Cardiac muscle cell (in vitro differentiated cells and primary cell): ENCODE data around the gene ANAPC4. TPM values are rescaled to one million over a fixed set of nuclear protein-coding genes. Genes with fewer than 3 reads are reported as not detected.

ENCODE experiments used
- DNase-seq, 2 donors: peaks; one replicate each; pipeline versions ENCODE4 v3.0.0 to v3.0.0-alpha.2; 2010 to 2017; ENCODE audit warnings: low read depth in 1 of 2, low spot score in 1 of 2
- H3K27ac ChIP-seq: fragments of 200-600 bp; sonication (generic); 2 replicates; pipeline ENCODE4 v1.5.1; 2016
- H3K27me3 ChIP-seq: fragments of 200-600 bp; sonication (generic); 2 replicates; pipeline ENCODE4 v1.6.0; 2016; ENCODE audit warnings: control low read depth
- H3K36me3 ChIP-seq: fragments of 200-600 bp; sonication (generic); 2 replicates; pipeline ENCODE4 v1.5.1; 2016; ENCODE audit warnings: control low read depth
- H3K4me1 ChIP-seq: fragments of 200-600 bp; sonication (generic); 2 replicates; pipeline ENCODE4 v1.8.1; 2017; ENCODE audit warnings: low read depth, mild to moderate bottlenecking, mixed run types
- H3K4me3 ChIP-seq: fragments of 200-600 bp; sonication (generic); 2 replicates; pipeline ENCODE4 v1.5.1; 2016; ENCODE audit warnings: mild to moderate bottlenecking
- H3K9me3 ChIP-seq: fragments of 200-600 bp; sonication (generic); 2 replicates; pipeline ENCODE4 v1.5.1; 2017; ENCODE audit warnings: low read depth, mild to moderate bottlenecking, control low read depth
- polyA plus RNA-seq: library from polyadenylated mRNA; unstranded; fragments of >200 nt; fragmentation: Nextera tagmentation; extraction: Ambion mirVana; gene quantifications from 2 replicates; pipeline ENCODE4 v1.2.1, GENCODE V29; 2016
- total RNA-seq: library from RNA; depleted of rRNA; stranded (reverse); fragments of >200 nt; gene quantifications from 2 replicates; pipeline ENCODE4 v1.2.3, GENCODE V29; 2016
- TF ChIP-seq, protein P1 (sequence below): IDR thresholded peaks from 2 replicates; pipeline ENCODE4 v1.5.1; 2012; ENCODE audit warnings: low read depth, mild to moderate bottlenecking, low read length

ANAPC4 gene
- total and polyA plus RNA-seq, 2 experiments from 2014 or later: 20.8 to 39.3 TPM

DNA sequence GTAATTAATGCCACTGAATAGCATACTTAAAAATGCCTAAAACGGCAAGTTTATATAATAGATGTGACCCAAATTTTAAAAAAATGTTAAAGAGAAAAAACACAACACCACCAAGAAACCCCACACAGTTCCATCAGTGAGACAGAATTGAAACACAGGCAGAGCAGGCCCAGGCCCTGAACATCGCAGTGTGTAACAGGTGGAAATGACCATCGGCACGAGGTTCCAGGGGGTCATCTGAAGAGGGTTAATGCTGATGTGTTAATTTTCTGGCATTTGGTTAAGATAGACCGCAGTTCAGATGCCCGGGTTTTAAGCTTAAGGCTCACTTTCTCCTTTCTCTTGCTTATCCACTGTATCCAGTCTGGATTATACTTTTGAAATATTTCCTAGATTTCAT is 66.8 kb downstream of the ANAPC4 start:
- Histone ChIP-seq H3K4me3 (no peak overlapping the region), H3K9me3 (no peaks in the 10 kb centered on the region), H3K4me1 (peaks cover 8% of the 10 kb centered on the region), H3K27ac (no peak overlapping the region), H3K27me3 (no peaks in the 10 kb centered on the region), H3K36me3 (no peaks in the 10 kb centered on the region)
- TF ChIP-seq, protein P1, sequence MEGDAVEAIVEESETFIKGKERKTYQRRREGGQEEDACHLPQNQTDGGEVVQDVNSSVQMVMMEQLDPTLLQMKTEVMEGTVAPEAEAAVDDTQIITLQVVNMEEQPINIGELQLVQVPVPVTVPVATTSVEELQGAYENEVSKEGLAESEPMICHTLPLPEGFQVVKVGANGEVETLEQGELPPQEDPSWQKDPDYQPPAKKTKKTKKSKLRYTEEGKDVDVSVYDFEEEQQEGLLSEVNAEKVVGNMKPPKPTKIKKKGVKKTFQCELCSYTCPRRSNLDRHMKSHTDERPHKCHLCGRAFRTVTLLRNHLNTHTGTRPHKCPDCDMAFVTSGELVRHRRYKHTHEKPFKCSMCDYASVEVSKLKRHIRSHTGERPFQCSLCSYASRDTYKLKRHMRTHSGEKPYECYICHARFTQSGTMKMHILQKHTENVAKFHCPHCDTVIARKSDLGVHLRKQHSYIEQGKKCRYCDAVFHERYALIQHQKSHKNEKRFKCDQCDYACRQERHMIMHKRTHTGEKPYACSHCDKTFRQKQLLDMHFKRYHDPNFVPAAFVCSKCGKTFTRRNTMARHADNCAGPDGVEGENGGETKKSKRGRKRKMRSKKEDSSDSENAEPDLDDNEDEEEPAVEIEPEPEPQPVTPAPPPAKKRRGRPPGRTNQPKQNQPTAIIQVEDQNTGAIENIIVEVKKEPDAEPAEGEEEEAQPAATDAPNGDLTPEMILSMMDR: no peak
- no peak for DNase-seq

GRCh38 chr4:25446611-25447010 is 69.5 kb downstream of the ANAPC4 start:
- DNase-seq: no peak
- Histone ChIP-seq H3K4me1 (no peaks in the 10 kb centered on the region), H3K27ac (no peak overlapping the region), H3K27me3 (no peaks in the 10 kb centered on the region), H3K36me3 (no peaks in the 10 kb centered on the region), H3K4me3 (no peak overlapping the region), H3K9me3 (no peaks in the 10 kb centered on the region)
- TF ChIP-seq, protein P1: no peak

DNA sequence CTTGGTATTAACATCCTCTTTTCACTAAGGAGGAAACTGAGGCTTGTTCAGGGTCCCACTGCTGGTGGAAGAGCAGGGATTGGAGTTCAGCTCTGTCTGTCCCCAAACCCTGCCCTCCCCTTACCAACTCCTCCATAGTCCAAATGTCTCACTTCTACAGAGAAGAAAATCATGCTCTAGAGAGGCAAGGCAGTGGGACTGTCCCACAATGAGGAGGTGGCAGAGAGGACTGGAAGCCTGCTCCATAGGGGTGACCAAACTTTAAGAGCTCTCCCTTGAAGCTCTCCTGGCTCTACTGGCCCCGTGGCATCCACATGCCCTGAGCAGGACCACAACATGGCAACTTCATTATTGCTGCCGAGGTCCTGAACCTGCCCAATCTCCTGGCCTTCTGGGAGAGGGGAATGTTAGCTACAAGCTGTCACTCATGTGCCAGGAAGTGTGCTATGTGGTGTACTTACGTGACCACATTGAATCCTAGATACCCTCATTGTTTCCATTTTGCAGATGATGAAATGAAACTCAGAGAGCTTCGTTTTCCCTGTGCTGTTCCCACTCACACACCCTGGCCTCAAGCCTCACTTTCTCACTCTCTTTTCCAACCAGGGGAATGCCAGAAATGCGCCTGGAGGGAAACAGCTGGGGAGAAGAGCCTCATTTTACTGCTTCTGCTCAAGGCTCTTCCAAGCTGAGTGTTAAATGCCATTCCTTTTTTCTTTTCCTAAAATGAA is 71.5 kb downstream of the ANAPC4 start:
- DNase-seq: peak in 1 of 2 donors; percentile 64
- H3K27ac ChIP-seq: no peak overlapping the region
- H3K4me1 ChIP-seq: no peaks in the 10 kb centered on the region
- no peaks in the 10 kb centered on the region for H3K36me3 ChIP-seq
- no peaks in the 10 kb centered on the region for H3K9me3 ChIP-seq
- H3K27me3 ChIP-seq: no peaks in the 10 kb centered on the region
- H3K4me3 ChIP-seq: no peak overlapping the region
- TF ChIP-seq, protein P1: no peak

GRCh38 chr4:25449270-25449669 is 72.2 kb downstream of the ANAPC4 start:
- TF ChIP-seq, protein P1: no peak
- DNase-seq: peak in 1 of 2 donors; percentile 9
- H3K4me3 ChIP-seq: no peak overlapping the region

GRCh38 chr4:25449688-25450087 is 72.6 kb downstream of the ANAPC4 start:
- no peak overlapping the region for H3K4me3 ChIP-seq
- H3K9me3 ChIP-seq: no peaks in the 10 kb centered on the region
- no peaks in the 10 kb centered on the region for H3K36me3 ChIP-seq
- H3K4me1 ChIP-seq: no peaks in the 10 kb centered on the region
- no peak overlapping the region for H3K27ac ChIP-seq
- H3K27me3 ChIP-seq: no peaks in the 10 kb centered on the region
- no peak for DNase-seq
- TF ChIP-seq, protein P1: no peak

More at GRCh38 chr4:25449270-25449669, 72.2 kb downstream of the ANAPC4 start:
- Histone ChIP-seq H3K9me3 (no peaks in the 10 kb centered on the region), H3K27ac (no peak overlapping the region), H3K4me1 (no peaks in the 10 kb centered on the region), H3K27me3 (no peaks in the 10 kb centered on the region), H3K36me3 (no peaks in the 10 kb centered on the region)
